HepG2 (cell line): ENCODE results near the gene DPP3. TPM values are rescaled to one million over a fixed set of nuclear protein-coding genes. Genes with fewer than 3 reads are reported as not detected.
A peak's percentile ranks its signal among the peaks of the same experiment; 100 is the strongest.

Experiments used
- BHLHE40 ChIP-seq: IDR thresholded peaks from 2 replicates; pipeline ENCODE4 v1.6.1; 2011; ENCODE audit warnings: low read length, improper control_type of control experiment
- ETV6 ChIP-seq: sonication (generic); formaldehyde crosslinking; conservative IDR thresholded peaks from 2 replicates; pipeline ENCODE4 v1.4.0; 2020; ENCODE audit warnings: missing genetic modification reagents
- GZF1 ChIP-seq: sonication (generic); formaldehyde crosslinking; IDR thresholded peaks from 2 replicates; pipeline ENCODE4 v1.5.1; 2020; ENCODE audit warnings: mild to moderate bottlenecking, missing genetic modification reagents
- HBP1 ChIP-seq: IDR thresholded peaks from 2 replicates; pipeline ENCODE4 v1.6.1; 2016; ENCODE audit warnings: low read depth, control low read depth
- HNF4A ChIP-seq: sonication (generic); formaldehyde crosslinking; IDR thresholded peaks from 2 replicates; pipeline ENCODE4 v1.4.0; 2020; ENCODE audit warnings: missing genetic modification reagents
- LCORL ChIP-seq, 2 experiments: fragments of 450-650 bp in 1 of 2; sonication (generic) in 1 of 2; formaldehyde crosslinking in 1 of 2; IDR thresholded peaks; 2 replicates each; pipeline versions ENCODE4 v1.5.0 to v1.6.1; 2017 to 2020; ENCODE audit warnings: antibody characterized with exemption in 1 of 2, missing genetic modification reagents in 1 of 2
- PAF1 ChIP-seq: IDR thresholded peaks from 2 replicates; pipeline ENCODE4 v1.6.1; 2016; ENCODE audit warnings: missing genetic modification reagents, missing compliant biosample characterization
- PATZ1 ChIP-seq: sonication (generic); formaldehyde crosslinking; IDR thresholded peaks from 2 replicates; pipeline ENCODE4 v1.4.0; 2020; ENCODE audit warnings: missing genetic modification reagents
- PRMT3 ChIP-seq: sonication (generic); formaldehyde crosslinking; IDR thresholded peaks from 2 replicates; pipeline ENCODE4 v1.8.1; 2022; ENCODE audit warnings: low read depth, mild to moderate bottlenecking, moderate library complexity, missing genetic modification reagents, borderline replicate concordance
- REXO4 ChIP-seq: sonication (generic); formaldehyde crosslinking; IDR thresholded peaks from 2 replicates; pipeline ENCODE4 v1.8.0; 2022; ENCODE audit warnings: missing genetic modification reagents, mild to moderate bottlenecking, borderline replicate concordance
- SMARCC2 ChIP-seq: fragments of 450-650 bp; IDR thresholded peaks from 2 replicates; pipeline ENCODE4 v1.6.1; 2017; ENCODE audit warnings: antibody characterized with exemption, mild to moderate bottlenecking
- SMARCE1 ChIP-seq: fragments of 450-650 bp; IDR thresholded peaks from 2 replicates; pipeline ENCODE4 v1.6.1; 2017; ENCODE audit warnings: borderline replicate concordance
- ZFY ChIP-seq: sonication (generic); formaldehyde crosslinking; IDR thresholded peaks from 2 replicates; pipeline ENCODE4 v1.4.0; 2020; ENCODE audit warnings: missing genetic modification reagents
- ZNF256 ChIP-seq: sonication (generic); formaldehyde crosslinking; conservative IDR thresholded peaks from 2 replicates; pipeline ENCODE4 v1.4.0; 2020; ENCODE audit warnings: missing genetic modification reagents
- ZNF562 ChIP-seq: sonication (generic); formaldehyde crosslinking; IDR thresholded peaks from 2 replicates; pipeline ENCODE4 v1.8.0; 2022; ENCODE audit warnings: missing genetic modification reagents, borderline replicate concordance
- ZNF839 ChIP-seq: sonication (generic); formaldehyde crosslinking; IDR thresholded peaks from 2 replicates; pipeline ENCODE4 v1.4.0; 2020; ENCODE audit warnings: missing genetic modification reagents, mild to moderate bottlenecking, borderline replicate concordance
- ZSCAN25 ChIP-seq: sonication (generic); formaldehyde crosslinking; IDR thresholded peaks from 2 replicates; pipeline ENCODE4 v1.8.0; 2022; ENCODE audit warnings: mild to moderate bottlenecking, missing genetic modification reagents
- polyA plus RNA-seq, 8 experiments: library from polyadenylated mRNA; depleted of rRNA in 3 of 8; stranded (reverse) in 7 of 8; unstranded in 1 of 8; fragments of >200 nt; fragmentation: Illumina TruSeq in 4 of 8; extraction: Trizol in 4 of 8; gene quantifications; 2 replicates each; pipeline versions ENCODE4 v1.2.1 to v1.2.3, GENCODE V29; 2011 to 2016; ENCODE audit warnings: low read depth in 4 of 8, missing spikeins in 1 of 8, mixed read lengths in 1 of 8; ENCODE audit not compliant: insufficient read depth in 1 of 8
- total RNA-seq, 5 experiments: library from RNA; depleted of rRNA; stranded (reverse); fragments of >200 nt; fragmentation: Illumina TruSeq; extraction: Trizol; gene quantifications; 2 replicates each; pipeline ENCODE4 v1.2.3, GENCODE V29; 2016; ENCODE audit warnings: low read depth in 1 of 5
- TF ChIP-seq, protein P1 (sequence below): sonication (generic); formaldehyde crosslinking; IDR thresholded peaks from 2 replicates; pipeline ENCODE4 v1.5.1; 2020; ENCODE audit warnings: missing genetic modification reagents, mild to moderate bottlenecking, borderline replicate concordance
- TF ChIP-seq, protein P2 (sequence below): sonication (generic); formaldehyde crosslinking; IDR thresholded peaks from 2 replicates; pipeline ENCODE4 v1.5.0; 2020; ENCODE audit warnings: missing genetic modification reagents
- TF ChIP-seq, protein P3 (sequence below): sonication (generic); formaldehyde crosslinking; IDR thresholded peaks from 2 replicates; pipeline ENCODE4 v1.8.0; 2022; ENCODE audit warnings: mild to moderate bottlenecking, missing genetic modification reagents, moderate library complexity

The DPP3 gene
- total and polyA plus RNA-seq, 2 of the 13 experiments (the other 11 are each of a cell fraction or from before 2014, with no cell fraction given), result 38.4 to 59.8 TPM

DNA sequence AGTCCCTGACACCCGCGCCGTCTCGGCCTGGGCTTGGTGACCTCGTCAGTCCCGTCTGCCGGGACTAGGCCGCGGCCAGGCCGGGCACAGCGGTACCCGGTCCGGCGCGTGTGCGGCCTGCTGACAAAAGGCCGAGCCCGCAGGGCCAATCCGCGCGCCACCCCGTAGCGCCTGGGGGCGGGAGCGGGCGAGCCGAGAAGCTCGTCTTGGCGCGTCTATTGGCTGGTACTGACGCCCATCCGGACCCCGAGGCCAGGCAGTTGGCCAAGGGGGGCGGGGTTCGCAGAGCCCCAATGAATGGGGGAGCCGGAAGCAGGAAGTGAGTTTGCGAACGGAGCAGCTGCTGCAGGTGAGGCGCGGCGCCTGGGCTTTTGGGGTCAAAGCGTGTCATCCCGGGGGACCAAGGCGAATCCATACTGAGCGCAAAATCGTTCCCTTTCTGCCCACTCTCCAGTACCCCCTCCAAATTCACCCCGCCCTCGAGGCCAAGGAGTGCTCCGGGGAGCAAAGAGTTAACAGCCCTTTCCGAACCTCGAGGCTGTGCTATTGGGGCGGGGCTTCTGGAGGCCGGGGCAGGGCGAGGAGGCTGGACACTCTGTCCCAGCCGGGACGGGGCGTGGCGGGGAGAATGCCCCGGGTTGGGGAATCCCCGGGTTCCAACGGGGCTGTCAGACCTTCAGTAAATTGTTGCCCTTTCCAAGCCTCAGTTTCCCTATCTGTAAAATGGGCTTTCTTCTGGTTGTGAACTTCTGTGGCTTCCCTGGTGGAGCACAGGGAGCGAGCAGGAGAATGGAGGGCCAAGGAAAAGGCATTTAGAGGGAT is at the start of gene DPP3 (continued):
- TF ChIP-seq, protein P1, sequence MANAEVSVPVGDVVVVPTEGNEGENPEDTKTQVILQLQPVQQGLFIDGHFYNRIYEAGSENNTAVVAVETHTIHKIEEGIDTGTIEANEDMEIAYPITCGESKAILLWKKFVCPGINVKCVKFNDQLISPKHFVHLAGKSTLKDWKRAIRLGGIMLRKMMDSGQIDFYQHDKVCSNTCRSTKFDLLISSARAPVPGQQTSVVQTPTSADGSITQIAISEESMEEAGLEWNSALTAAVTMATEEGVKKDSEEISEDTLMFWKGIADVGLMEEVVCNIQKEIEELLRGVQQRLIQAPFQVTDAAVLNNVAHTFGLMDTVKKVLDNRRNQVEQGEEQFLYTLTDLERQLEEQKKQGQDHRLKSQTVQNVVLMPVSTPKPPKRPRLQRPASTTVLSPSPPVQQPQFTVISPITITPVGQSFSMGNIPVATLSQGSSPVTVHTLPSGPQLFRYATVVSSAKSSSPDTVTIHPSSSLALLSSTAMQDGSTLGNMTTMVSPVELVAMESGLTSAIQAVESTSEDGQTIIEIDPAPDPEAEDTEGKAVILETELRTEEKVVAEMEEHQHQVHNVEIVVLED (CRISPR knock-in tag), result peak; percentile 46
- no peak for TF ChIP-seq ZSCAN25 (CRISPR knock-in tag)
- TF ChIP-seq PRMT3 (CRISPR knock-in tag), result peak; percentile 80; the same call in 1 of the 2 replicates
- TF ChIP-seq ZNF562 (CRISPR knock-in tag), result no peak
- no peak for TF ChIP-seq HNF4A (CRISPR knock-in tag)
- TF ChIP-seq ZFY, result peak; percentile 100
- no peak for TF ChIP-seq ZNF256 (CRISPR knock-in tag)
- TF ChIP-seq PATZ1 (CRISPR knock-in tag), result peak; percentile 45
- TF ChIP-seq, protein P2, sequence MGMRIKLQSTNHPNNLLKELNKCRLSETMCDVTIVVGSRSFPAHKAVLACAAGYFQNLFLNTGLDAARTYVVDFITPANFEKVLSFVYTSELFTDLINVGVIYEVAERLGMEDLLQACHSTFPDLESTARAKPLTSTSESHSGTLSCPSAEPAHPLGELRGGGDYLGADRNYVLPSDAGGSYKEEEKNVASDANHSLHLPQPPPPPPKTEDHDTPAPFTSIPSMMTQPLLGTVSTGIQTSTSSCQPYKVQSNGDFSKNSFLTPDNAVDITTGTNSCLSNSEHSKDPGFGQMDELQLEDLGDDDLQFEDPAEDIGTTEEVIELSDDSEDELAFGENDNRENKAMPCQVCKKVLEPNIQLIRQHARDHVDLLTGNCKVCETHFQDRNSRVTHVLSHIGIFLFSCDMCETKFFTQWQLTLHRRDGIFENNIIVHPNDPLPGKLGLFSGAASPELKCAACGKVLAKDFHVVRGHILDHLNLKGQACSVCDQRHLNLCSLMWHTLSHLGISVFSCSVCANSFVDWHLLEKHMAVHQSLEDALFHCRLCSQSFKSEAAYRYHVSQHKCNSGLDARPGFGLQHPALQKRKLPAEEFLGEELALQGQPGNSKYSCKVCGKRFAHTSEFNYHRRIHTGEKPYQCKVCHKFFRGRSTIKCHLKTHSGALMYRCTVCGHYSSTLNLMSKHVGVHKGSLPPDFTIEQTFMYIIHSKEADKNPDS, result peak; percentile 71; the same call in 1 of the 2 replicates
- no peak for TF ChIP-seq GZF1 (CRISPR knock-in tag)
- peak; percentile 48; the same call in 1 of the 2 replicates for TF ChIP-seq LCORL (IDR thresholded peaks at IDR 0.05)
- peak; percentile 61; the same call in 1 of the 2 replicates for TF ChIP-seq LCORL (CRISPR knock-in tag; IDR thresholded peaks at IDR 0.05)
- TF ChIP-seq SMARCE1, result no peak
- TF ChIP-seq ZNF839 (CRISPR knock-in tag), result no peak
- TF ChIP-seq, protein P3, sequence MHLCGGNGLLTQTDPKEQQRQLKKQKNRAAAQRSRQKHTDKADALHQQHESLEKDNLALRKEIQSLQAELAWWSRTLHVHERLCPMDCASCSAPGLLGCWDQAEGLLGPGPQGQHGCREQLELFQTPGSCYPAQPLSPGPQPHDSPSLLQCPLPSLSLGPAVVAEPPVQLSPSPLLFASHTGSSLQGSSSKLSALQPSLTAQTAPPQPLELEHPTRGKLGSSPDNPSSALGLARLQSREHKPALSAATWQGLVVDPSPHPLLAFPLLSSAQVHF (CRISPR knock-in tag), result no peak
- no peak for TF ChIP-seq PAF1 (CRISPR knock-in tag)
- peak; percentile 85; the same call in 1 of the 2 replicates for TF ChIP-seq HBP1 (CRISPR knock-in tag)
- TF ChIP-seq BHLHE40, result no peak
- TF ChIP-seq ETV6, result no peak
- TF ChIP-seq SMARCC2, result no peak
- TF ChIP-seq REXO4, result no peak
